SKM-1 treated with dmso at 0.1 percent for 144 hours (cell line): ENCODE results near the gene NSD2.
"Not testable (repeated sequence)": the region's sequence is repeated elsewhere in the genome, so short reads cannot be mapped to it uniquely, and the experiment has no call there.

Experiments used
- DNase-seq: peaks from one replicate; lab custom pipeline; 2025; ENCODE audit not compliant: unreplicated experiment; lab: John Stamatoyannopoulos, UW

The NSD2 gene

GRCh38 chr4:1841887-1842210 lies 29.3 kb upstream of the NSD2 start:
- no peak for DNase-seq

DNA sequence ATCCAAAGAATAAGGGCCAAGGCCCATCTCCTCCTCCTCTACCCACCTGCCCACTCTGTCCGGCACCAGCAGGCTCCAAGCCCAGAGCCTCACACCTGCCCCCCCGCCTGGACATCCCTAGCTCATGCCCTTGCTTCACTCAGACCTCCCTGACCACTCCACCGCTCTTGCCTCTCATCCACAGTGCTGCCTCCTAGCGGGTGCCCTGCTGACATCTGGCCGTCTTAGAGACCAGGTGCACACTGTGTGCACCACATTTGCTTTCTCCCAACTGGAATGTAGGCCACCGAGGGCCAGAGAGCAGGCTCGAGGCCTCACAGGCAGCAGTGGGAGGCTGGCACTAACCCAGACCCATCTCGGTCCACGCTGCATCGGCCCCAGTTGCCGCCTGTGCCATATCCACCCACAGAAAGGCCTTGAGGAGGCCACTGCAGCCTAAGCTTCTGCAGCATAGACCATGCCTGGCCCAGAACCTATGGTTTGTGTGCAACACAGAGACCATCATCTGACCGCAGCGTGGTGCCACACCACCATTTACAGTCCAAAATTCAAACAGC lies 28.8 kb upstream of the NSD2 start:
- no peak for DNase-seq

GRCh38 chr4:1842993-1843448 lies 28.2 kb upstream of the NSD2 start:
- DNase-seq = no peak

- DNase-seq = no peak
Measured at GRCh38 chr4:1843852-1844251, 27.3 kb upstream of the NSD2 start.

DNA sequence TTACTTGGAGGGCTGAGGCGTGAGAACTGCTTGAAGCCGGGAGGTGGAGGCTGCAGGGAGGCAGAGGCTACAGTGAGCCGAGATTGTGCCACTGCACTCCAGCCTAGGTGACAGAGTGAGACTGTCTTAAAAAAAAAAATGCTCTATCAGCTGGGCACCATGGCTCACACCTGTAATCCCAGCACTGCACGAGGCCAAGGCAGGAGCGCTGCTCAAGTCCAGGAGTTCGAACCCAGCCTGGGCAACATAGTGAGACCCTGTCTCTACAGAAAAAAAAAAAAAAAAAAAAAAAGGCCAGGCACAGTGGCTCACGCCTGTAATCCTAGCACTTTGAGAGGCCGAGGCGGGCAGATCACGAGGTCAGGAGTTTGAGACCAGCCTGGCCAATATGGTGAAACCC lies 26.6 kb upstream of the NSD2 start:
- not testable (repeated sequence) for DNase-seq

DNA sequence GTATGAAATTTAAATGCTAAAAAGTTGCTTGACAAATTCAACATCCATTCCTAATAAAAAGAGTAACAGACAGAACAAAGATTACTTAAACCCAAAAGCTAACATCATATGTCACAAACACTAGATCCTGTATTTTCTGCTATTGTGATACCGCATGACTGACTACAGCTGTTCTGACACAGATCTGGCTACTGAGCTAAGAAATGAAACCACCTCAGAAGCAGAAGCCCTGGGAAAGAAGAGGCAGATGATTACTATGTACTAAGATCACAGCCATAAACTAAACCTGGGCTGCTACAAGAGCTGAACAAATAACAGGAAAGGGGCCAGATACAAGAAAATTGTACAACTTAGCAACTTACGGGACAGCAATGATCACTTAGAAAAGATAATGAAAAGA lies 24.6 kb upstream of the NSD2 start:
- DNase-seq = no peak

- DNase-seq = no peak
Measured at GRCh38 chr4:1850276-1850675, 20.9 kb upstream of the NSD2 start.

DNA sequence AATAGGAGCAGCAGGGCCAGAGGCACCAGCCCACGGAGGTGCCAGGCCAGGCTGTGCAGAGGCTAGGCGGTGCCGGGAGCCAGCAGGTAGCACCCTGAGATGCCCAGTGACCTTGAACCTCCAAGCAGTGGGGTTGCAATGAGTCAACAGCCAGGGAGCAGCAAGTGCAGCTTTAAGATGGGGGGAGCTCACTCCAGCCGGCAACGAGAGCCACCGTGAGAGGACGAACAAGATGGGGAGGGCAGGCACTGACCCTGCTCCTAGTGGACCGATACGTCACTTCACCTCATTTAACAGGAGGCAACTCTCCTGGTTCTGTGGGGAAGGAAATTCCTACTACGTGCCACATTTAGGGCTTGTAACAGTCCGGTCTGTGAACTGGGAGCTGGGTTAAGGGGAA lies 20.0 kb upstream of the NSD2 start:
- no peak for DNase-seq

DNA sequence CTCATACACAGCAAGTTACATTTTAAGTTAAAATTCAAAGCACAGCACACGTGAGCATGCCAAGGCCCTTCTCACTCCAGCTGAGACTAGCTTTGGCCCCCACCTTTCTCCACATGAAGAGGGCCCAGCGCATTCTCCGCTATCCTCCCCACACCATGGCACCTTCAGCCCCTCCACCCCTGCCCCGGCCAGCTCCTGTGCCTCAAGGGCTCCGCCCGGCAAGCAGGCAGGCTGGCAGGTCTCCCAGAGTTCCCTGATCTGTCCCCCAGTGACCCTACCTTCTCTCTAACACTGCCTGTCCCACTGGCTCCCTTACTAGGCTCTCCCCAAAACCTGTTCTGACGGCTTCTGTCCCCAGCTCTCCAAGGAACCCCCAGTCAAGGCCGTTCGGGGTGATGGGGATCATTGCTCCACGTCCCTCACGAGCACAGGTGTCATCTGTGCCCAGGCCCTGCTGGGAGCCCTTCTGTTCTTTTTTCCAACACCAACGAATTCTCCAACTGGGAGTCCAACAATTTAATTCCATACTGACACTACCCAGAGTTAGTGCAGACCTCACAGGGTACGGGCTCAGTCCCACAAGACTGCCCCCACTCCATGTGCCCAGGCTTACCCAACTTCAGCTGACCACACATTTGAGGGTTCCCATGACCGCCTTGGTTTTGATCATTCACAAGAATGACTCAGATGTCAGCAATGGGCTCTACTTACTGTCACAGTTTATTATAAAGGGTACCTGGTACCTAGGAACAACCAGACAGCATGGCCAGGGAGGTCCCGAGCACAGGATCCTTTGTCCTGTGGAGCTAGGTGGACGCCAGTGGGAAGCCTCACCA lies 19.4 kb upstream of the NSD2 start:
- no peak for DNase-seq

GRCh38 chr4:1852904-1853623 lies 18.1 kb upstream of the NSD2 start:
- no peak for DNase-seq

GRCh38 chr4:1854752-1855151 lies 16.4 kb upstream of the NSD2 start:
- DNase-seq = no peak

- no peak for DNase-seq
Measured at GRCh38 chr4:1855333-1856070, 15.7 kb upstream of the NSD2 start.

GRCh38 chr4:1856071-1856942 lies 14.9 kb upstream of the NSD2 start, which contains the start of gene LETM1:
LETM1 (minus strand) TSS chr4:1856156; CDS start chr4:1855950, 206 bp downstream.
- peak; percentile 97 for DNase-seq

GRCh38 chr4:1856943-1857699 lies 14.1 kb upstream of the NSD2 start:
- no peak for DNase-seq

DNA sequence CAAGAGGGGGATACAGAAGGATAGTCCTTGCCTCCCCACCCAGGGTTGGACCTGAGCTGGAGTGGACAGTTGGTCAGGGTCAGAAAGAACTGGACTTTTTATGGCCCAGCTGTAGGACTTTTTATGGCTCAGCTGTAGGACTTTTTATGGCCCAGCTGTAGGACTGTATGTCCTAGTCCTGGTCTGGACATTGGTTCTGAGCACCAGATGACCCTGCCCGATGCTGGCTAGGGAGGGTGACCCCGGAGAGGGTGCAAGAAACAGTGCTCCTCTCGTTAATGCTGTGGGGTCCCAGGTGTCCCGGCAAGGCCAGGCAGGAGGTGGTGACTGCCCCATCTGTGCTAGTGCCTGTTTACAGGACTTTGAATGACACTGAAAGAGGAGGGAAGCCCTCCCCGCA lies 13.3 kb upstream of the NSD2 start:
- DNase-seq = no peak

DNA sequence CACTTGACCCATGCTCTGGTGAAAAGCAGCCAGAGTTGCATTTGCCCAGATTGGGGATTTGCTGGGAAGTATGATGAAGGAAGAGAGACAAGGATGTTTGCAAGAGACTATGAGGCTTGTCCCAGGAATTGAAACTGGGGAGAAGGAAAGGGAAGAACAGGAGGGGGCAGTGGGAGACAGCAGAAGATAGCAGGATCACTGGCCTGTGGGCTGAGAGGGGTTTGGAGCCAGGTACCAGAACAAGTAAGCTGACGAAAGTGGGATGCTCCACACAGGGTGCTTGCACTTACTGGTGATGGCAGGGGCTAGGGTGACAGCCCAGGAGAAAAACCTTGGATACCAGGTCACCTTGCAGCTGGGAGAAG lies 11.8 kb upstream of the NSD2 start:
- DNase-seq = no peak

DNA sequence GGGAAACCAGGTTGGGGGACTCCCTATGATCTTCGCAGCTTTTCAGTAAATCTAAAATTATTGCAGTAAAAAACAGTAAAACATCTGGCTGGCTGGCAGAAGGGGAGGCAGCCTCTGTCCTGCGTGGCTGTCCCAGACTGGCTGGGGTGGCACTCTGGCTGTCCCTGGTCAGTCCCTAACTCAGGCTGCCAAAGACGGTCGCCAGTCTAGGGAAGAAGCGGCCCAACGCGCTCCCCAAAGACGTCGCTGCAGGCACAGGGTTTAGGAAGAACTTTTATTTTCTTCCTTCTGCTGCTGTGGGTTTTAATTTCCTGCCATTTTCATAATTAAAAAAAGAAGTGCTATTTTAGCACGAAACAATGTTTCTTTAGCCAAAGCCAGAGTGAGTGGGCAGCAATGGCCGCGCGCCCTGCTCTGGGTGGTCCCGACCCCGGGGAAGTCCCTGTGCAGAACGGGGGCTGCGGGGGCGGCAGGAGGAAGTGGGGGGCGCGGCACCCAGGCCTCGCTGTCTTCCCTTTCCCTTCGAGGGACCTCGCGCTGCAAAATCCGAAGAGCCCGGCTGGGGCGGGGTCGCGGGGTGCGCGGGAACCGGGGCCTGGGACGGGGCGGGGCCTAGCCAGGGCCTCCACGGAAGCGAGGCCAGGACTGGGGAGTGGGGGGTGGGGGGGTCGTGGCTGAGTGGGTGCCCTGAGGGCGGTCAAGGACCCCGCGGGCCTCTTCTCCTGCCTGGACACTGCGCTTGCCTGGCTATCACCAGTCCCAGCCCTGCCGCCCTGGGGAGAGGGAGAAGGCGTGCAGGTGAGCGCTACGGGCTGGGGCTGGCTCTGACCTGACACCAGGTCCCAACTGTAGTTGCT lies 8.9 kb upstream of the NSD2 start:
- no peak for DNase-seq

DNA sequence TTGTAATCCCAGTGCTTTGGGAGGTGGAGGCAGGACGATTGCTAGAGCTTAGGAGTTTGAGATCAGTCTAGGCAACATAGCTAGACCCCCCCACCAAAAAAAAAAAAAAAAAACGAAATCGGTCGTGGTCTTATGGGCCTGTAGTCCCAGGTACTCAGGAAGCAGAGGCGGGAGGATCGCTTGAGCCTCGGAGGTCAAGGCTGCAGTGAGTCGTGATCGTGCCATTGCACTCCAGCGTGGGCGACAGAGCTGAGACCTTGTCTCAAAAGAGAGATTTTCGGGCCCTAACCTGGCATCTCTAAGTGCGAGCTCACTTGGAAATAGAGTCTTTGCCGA lies 8.3 kb upstream of the NSD2 start:
- no peak for DNase-seq
